ENCODE data around the gene ENO4.

ENO4 gene

DNA sequence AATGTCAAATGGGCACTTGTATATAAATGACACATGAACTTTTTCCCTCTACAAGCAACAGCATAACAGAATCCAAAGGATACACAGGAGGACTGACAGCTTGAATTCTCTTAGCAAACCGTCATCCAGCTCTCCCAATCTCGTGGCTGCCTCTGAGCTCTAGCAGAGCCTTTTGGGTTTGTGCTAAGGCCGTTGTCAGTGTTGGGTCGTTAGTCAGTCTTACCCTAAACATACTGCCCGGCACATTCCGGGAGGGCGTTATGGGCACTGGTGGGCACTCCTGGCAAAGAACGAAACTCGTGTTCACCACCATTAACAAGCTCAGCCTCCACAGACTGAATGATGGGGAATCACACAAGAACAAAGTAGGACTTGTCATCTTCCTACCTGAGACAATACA lies 19.6 kb upstream of the ENO4 start:
- TF ChIP-seq, protein P1, sequence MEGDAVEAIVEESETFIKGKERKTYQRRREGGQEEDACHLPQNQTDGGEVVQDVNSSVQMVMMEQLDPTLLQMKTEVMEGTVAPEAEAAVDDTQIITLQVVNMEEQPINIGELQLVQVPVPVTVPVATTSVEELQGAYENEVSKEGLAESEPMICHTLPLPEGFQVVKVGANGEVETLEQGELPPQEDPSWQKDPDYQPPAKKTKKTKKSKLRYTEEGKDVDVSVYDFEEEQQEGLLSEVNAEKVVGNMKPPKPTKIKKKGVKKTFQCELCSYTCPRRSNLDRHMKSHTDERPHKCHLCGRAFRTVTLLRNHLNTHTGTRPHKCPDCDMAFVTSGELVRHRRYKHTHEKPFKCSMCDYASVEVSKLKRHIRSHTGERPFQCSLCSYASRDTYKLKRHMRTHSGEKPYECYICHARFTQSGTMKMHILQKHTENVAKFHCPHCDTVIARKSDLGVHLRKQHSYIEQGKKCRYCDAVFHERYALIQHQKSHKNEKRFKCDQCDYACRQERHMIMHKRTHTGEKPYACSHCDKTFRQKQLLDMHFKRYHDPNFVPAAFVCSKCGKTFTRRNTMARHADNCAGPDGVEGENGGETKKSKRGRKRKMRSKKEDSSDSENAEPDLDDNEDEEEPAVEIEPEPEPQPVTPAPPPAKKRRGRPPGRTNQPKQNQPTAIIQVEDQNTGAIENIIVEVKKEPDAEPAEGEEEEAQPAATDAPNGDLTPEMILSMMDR (conservative IDR thresholded peaks at IDR 0.05; ENCODE audit: low read depth, low read length), result no peak
- no peak for DNase-seq (ENCODE audit: low read depth)
- H3K4me3 ChIP-seq (ENCODE audit: low read depth, low read length), result no peak overlapping the region

DNA sequence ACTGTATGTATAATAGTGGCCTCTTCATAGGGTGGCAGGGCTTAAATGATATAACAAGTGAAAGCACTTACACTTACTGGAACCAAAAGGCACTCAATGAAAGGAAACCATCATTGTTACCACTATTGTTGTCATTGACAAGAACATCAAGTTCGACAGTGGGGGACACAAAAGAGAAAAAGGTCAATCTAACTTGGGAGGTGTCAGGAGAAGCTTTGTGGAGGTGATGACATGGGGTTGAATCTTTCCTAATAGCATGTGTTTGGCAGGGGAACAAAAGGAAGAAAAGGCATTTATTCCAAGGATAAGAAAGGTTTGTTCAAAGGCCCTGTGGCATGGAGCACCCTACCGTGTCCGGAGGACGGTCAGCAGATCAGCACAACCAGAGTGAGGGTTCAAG lies 18.2 kb upstream of the ENO4 start:
- no peak for DNase-seq (ENCODE audit: low read depth)
- TF ChIP-seq, protein P1 (conservative IDR thresholded peaks at IDR 0.05; ENCODE audit: low read depth, low read length), result no peak
- no peak overlapping the region for H3K4me3 ChIP-seq (ENCODE audit: low read depth, low read length)

DNA sequence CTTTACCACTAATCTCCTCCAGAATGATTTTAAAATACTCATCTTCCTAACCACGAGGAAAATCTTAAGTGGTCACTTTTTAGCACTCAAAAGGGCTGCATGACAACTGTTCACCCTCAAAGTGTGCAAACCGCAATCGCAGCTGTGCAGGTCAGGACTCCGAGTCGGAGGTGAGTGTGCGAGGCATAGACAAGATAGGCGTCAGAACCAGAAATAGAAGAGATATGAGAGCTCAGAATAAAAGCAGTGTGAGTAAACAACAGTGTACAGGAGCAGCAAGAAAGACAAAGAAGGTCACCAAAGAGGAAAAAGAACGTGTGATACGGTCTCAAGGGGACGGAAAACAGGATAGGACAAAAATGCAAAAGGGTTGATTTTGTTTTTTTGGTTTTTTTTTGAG lies 17.5 kb upstream of the ENO4 start:
- H3K4me3 ChIP-seq (ENCODE audit: low read depth, low read length), result no peak overlapping the region
- no peak for DNase-seq (ENCODE audit: low read depth)
- TF ChIP-seq, protein P1 (conservative IDR thresholded peaks at IDR 0.05; ENCODE audit: low read depth, low read length), result no peak

DNA sequence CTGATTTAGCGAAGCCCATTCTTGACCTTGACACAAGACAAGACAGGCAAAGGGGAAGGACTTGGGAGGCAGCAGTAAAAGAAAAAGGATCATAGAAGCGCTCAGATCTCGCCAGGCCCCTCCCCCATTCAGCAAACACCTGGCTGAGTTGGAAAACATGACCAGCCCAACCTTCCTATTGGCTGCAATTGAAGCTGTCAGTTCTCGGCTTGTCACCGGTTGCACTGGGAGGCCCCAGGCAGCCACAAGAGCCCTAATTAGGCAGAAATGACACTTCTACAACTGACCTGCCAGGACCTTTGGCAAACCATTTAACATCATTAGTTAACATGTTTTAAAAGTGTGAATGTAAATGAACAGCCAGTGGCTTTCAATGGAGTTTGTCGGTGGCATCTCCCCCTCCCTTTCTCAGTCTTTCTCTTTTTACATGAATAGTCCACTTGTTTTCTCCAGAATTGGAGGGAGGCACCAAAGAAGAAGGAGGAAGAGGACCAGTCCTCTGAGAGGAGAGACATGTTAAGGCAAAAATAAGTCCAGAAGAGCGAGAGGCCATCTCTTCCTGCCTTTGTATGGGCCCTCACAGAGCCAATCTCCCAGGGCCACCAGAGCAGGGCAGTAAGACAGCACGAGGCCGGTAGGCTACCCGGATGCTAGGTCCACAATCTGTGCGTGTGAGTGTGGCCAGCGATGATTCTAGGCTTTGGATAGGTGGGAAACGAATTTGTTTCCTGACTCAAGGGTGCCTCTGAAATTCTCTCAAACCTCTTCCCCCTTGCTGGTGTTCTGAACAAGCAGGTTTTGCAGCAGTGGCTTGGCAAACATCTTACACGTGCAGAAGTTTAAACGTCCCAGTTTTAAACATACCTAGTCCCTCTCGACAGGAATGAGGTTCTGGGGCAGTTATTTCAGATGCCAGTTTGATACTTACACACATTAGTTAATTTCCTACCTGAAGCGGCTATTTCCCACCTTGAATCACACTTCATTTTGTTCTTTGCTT lies 15.0 kb upstream of the ENO4 start:
- no peak for DNase-seq (ENCODE audit: low read depth)
- H3K4me3 ChIP-seq (ENCODE audit: low read depth, low read length), result no peak overlapping the region
- TF ChIP-seq, protein P1 (conservative IDR thresholded peaks at IDR 0.05; ENCODE audit: low read depth, low read length), result no peak

DNA sequence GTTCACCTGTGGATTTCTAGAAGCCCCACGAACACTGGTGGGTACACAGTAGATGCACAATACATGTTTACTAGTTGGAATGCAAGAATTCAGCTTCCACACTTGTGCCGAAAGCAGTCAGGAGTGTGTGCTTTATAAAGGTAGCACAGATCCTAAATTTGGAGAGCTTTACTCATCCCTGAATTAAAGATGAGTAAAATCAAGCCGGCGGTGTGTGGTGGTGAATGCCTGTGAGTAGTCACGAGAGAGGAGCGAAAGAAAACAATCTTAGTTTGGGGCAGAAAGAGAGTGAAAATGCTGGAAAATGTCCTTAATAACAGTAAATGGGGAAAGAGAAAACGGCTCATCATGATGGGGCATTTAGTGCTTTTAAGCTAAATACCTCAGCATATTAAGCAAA lies 13.6 kb upstream of the ENO4 start:
- no peak for DNase-seq (ENCODE audit: low read depth)
- TF ChIP-seq, protein P1 (conservative IDR thresholded peaks at IDR 0.05; ENCODE audit: low read depth, low read length), result no peak
- no peak overlapping the region for H3K4me3 ChIP-seq (ENCODE audit: low read depth, low read length)

DNA sequence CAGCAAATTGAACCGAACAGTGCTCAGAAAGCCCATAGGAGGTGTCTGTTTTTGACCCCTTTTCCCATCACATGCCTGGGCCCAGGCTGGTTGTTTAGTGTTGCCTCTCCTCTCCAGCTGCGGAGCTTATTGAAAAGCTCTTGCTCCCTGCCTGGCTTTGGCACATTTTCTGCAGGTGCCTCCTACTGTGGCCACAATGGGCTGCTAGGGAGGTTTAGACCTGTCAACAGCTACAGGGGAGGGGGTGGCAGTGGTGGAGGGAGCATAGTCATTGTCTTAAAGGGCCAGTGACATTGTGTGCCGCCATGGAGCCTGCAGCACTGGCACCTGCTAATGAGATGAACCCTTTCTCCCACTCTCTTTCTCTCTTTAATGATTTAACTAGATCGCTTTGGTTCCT lies 13.2 kb upstream of the ENO4 start:
- TF ChIP-seq, protein P1 (conservative IDR thresholded peaks at IDR 0.05; ENCODE audit: low read depth, low read length), result no peak
- no peak for DNase-seq (ENCODE audit: low read depth)
- no peak overlapping the region for H3K4me3 ChIP-seq (ENCODE audit: low read depth, low read length)
